Measurements from ENCODE around the gene POLR3E. TPM values are rescaled to one million over a fixed set of nuclear protein-coding genes. Genes with fewer than 3 reads are reported as not detected.

The POLR3E gene
- total RNA-seq, 4 donors from 2014 or later, result 48.1 to 102 (median 67.0) TPM

DNA sequence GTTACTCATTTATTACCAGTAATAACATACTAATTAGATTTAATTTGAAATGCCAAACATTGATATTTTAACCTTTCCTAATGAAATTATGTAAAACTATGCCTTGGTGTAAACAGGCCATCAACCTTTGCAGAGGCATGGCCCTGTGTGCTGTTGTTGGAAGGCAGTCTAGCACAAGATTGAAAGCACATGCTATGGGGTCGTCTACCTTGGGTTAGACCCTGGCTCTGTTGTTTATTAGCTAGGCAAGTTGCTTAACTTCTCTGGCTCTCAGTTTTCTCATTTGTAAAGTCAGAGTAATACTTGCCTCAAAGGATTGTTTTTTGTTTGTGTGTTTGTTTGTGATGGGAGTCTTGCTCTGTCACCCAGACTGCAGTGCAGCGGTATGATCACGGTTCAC, 86.6 kb downstream of the POLR3E start:
- no peak for DNase-seq (ENCODE audit: low spot score in 2 of 2)
- Histone ChIP-seq H3K4me3 (no peak overlapping the region), H3K27ac (no peak overlapping the region), H3K9me3 (no peaks in the 10 kb centered on the region), H3K36me3 (no peaks in the 10 kb centered on the region), H3K4me1 (peaks cover 0 to 9% (median 0%) of the 10 kb centered on the region in 4 donors), H3K27me3 (no peaks in the 10 kb centered on the region)
- WGBS, 2 donors, result 95 to 96% methylated on average over 3 of the region's 3 CpGs
- TF ChIP-seq POLR2A (IDR thresholded peaks at IDR 0.05), result no peak
- TF ChIP-seq EP300 (IDR thresholded peaks at IDR 0.05), result no peak

Other genes with a start within 250 kb of the POLR3E start
- 1 to 10 TPM in 1 of 4 donors, not detected in 3; 2.0 TPM for gene VWA3A, start 204.9 kb upstream of the POLR3E start, total RNA-seq
- gene SDR42E2, start 134.9 kb upstream of the POLR3E start, total RNA-seq, result not detected
- gene EEF2K, start 91.1 kb upstream of the POLR3E start, total RNA-seq, result 10 to 100 TPM; 42.8 to 90.8 (median 50.3) TPM
- 10 to 100 TPM; 16.4 to 25.1 (median 18.7) TPM for gene CDR2, start 77.2 kb downstream of the POLR3E start, total RNA-seq
- gene NPIPB5, start 213.5 kb downstream of the POLR3E start, total RNA-seq, result 100 to 1,000 TPM; 212 to 555 (median 367) TPM

Measured in tibial nerve (tissue), 4 donors.